ENCODE measurements around the gene EPSTI1.

- TF ChIP-seq CTCF (conservative IDR thresholded peaks at IDR 0.05; ENCODE audit: low read depth, low read length) (no peak), EZH2phosphoT487 (IDR thresholded peaks at IDR 0.05; ENCODE audit: borderline replicate concordance, low read length) (no peak)
Observed at GRCh38 chr13:42894765-42895243, 97.2 kb downstream of the EPSTI1 start.

Data from PC-3 (cell line).